ENCODE data around the gene CACNA1G. TPM values are rescaled to one million over a fixed set of nuclear protein-coding genes. Genes with fewer than 3 reads are reported as not detected.
A peak's percentile ranks its signal among the peaks of the same experiment; 100 is the strongest.

CACNA1G gene
- total RNA-seq, 4 donors from 2014 or later: under 0.01 to 28.9 (median 6.0) TPM

GRCh38 chr17:50544516-50544915, 16.0 kb upstream of the CACNA1G start:
- H3K4me1 ChIP-seq: peaks cover 4 to 11% of the 10 kb centered on the region in 2 donors
- TF ChIP-seq CTCF (IDR thresholded peaks at IDR 0.05): no peak
- no peak for TF ChIP-seq POLR2A (IDR thresholded peaks at IDR 0.05)
- H3K36me3 ChIP-seq: no peaks in the 10 kb centered on the region
- no peak overlapping the region for H3K4me3 ChIP-seq
- intact Hi-C loops (cut with DNase I; ENCODE audit: low total_unique reads): loop anchor here (10.0 kb wide), 1 partner anchor 140 kb away; no protein-coding TSS in a partner anchor
- H3K27me3 ChIP-seq: no peaks in the 10 kb centered on the region
- H3K9me3 ChIP-seq: no peaks in the 10 kb centered on the region
- DNase-seq: no peak
- no peak overlapping the region for H3K27ac ChIP-seq

- Histone ChIP-seq H3K27ac (no peak overlapping the region), H3K4me1 (peaks cover 4 to 11% of the 10 kb centered on the region in 2 donors), H3K4me3 (no peak overlapping the region), H3K27me3 (no peaks in the 10 kb centered on the region), H3K9me3 (no peaks in the 10 kb centered on the region), H3K36me3 (no peaks in the 10 kb centered on the region)
- TF ChIP-seq POLR2A (IDR thresholded peaks at IDR 0.05): no peak
- DNase-seq: no peak
- intact Hi-C loops (cut with DNase I; ENCODE audit: low total_unique reads): loop anchor here (5.0 to 10.0 kb wide), 3 partner anchors 82 to 297 kb away; no protein-coding TSS in a partner anchor
Observed at GRCh38 chr17:50545311-50545710, 15.2 kb upstream of the CACNA1G start.

- Histone ChIP-seq H3K4me3 (peak overlapping the region in 1 of 2 donors; percentile 60), H3K9me3 (no peaks in the 10 kb centered on the region), H3K27me3 (no peaks in the 10 kb centered on the region), H3K36me3 (no peaks in the 10 kb centered on the region), H3K4me1 (peaks cover 4 to 5% of the 10 kb centered on the region in 2 donors), H3K27ac (peak overlapping the region; percentile 85 to 91)
- DNase-seq: no peak
- TF ChIP-seq CTCF (IDR thresholded peaks at IDR 0.05): no peak
- TF ChIP-seq POLR2A (IDR thresholded peaks at IDR 0.05): no peak
- intact Hi-C loops (cut with DNase I; ENCODE audit: low total_unique reads): loop anchor here (5.0 to 10.0 kb wide), 3 partner anchors 81 to 296 kb away; no protein-coding TSS in a partner anchor
Observed at GRCh38 chr17:50546701-50547034, 13.8 kb upstream of the CACNA1G start.

GRCh38 chr17:50547035-50547735, 13.3 kb upstream of the CACNA1G start, which contains the start of gene SPATA20:
Gene SPATA20, plus strand, starts transcription at chr17:50547174. Its CDS starts 35 bp downstream, at chr17:50547209.
- Histone ChIP-seq H3K36me3 (no peaks in the 10 kb centered on the region), H3K27ac (peak within 1 kb of the TSS; percentile 85 to 91), H3K27me3 (no peaks in the 10 kb centered on the region), H3K9me3 (no peaks in the 10 kb centered on the region), H3K4me3 (peak within 1 kb of the TSS; percentile 46 to 60), H3K4me1 (peaks cover 4 to 5% of the 10 kb centered on the region in 2 donors)
- intact Hi-C loops (cut with DNase I; ENCODE audit: low total_unique reads): loop anchor here (5.0 to 10.0 kb wide), 3 partner anchors 80 to 295 kb away; no protein-coding TSS in a partner anchor
- peak; percentile 76 to 90 for TF ChIP-seq POLR2A (IDR thresholded peaks at IDR 0.05)
- peak; percentile 99 to 100 (median 100) for TF ChIP-seq CTCF (IDR thresholded peaks at IDR 0.05)
- DNase-seq: peak; percentile 91 to 92

GRCh38 chr17:50547736-50548083, 12.8 kb upstream of the CACNA1G start:
- TF ChIP-seq POLR2A (IDR thresholded peaks at IDR 0.05) (no peak), CTCF (IDR thresholded peaks at IDR 0.05) (no peak)
- DNase-seq: no peak
- intact Hi-C loops (cut with DNase I; ENCODE audit: low total_unique reads): loop anchor here (5.0 to 10.0 kb wide), 3 partner anchors 80 to 295 kb away; no protein-coding TSS in a partner anchor
- Histone ChIP-seq H3K27ac (peak overlapping the region; percentile 85 to 91), H3K4me1 (peaks cover under 1 to 2% of the 10 kb centered on the region in 2 donors), H3K4me3 (peak overlapping the region in 1 of 2 donors; percentile 46), H3K27me3 (no peaks in the 10 kb centered on the region), H3K36me3 (no peaks in the 10 kb centered on the region), H3K9me3 (no peaks in the 10 kb centered on the region)
